ENCODE results near the gene TENT4B.

TENT4B gene

GRCh38 chr16:50198802-50199403 lies 45.8 kb downstream of the TENT4B start:
- no peaks in the 10 kb centered on the region for H3K9me3 Mint-ChIP-seq
- peaks cover 87% of the 10 kb centered on the region for H3K4me1 Mint-ChIP-seq (ENCODE audit: low read depth)
- H3K27ac Mint-ChIP-seq, result no peak overlapping the region
- H3K4me3 Mint-ChIP-seq, result no peak overlapping the region
- peaks cover 4% of the 10 kb centered on the region for H3K36me3 Mint-ChIP-seq (ENCODE audit: low read depth)
- no peaks in the 10 kb centered on the region for H3K27me3 Mint-ChIP-seq

- H3K27ac Mint-ChIP-seq, result no peak overlapping the region
- H3K36me3 Mint-ChIP-seq (ENCODE audit: low read depth), result no peaks in the 10 kb centered on the region
- H3K4me1 Mint-ChIP-seq (ENCODE audit: low read depth), result peaks cover 63% of the 10 kb centered on the region
- H3K27me3 Mint-ChIP-seq, result no peaks in the 10 kb centered on the region
- no peak overlapping the region for H3K4me3 Mint-ChIP-seq
- no peaks in the 10 kb centered on the region for H3K9me3 Mint-ChIP-seq
These were observed 48.7 kb downstream of the TENT4B start for GRCh38 chr16:50201787-50202186.

- Mint-ChIP-seq H3K27me3 (no peaks in the 10 kb centered on the region), H3K27ac (no peak overlapping the region), H3K4me1 (ENCODE audit: low read depth) (peaks cover 53% of the 10 kb centered on the region), H3K36me3 (ENCODE audit: low read depth) (no peaks in the 10 kb centered on the region), H3K4me3 (no peak overlapping the region), H3K9me3 (no peaks in the 10 kb centered on the region)
These were observed 50.0 kb downstream of the TENT4B start for GRCh38 chr16:50202926-50203624.

GRCh38 chr16:50203681-50204080 lies 50.6 kb downstream of the TENT4B start:
- Mint-ChIP-seq H3K27me3 (no peaks in the 10 kb centered on the region), H3K4me1 (ENCODE audit: low read depth) (peaks cover 51% of the 10 kb centered on the region), H3K36me3 (ENCODE audit: low read depth) (no peaks in the 10 kb centered on the region), H3K4me3 (no peak overlapping the region), H3K27ac (peak overlapping the region; percentile 24), H3K9me3 (no peaks in the 10 kb centered on the region)

- Mint-ChIP-seq H3K36me3 (ENCODE audit: low read depth) (no peaks in the 10 kb centered on the region), H3K4me3 (no peak overlapping the region), H3K9me3 (no peaks in the 10 kb centered on the region), H3K27ac (no peak overlapping the region), H3K4me1 (ENCODE audit: low read depth) (peaks cover 50% of the 10 kb centered on the region), H3K27me3 (no peaks in the 10 kb centered on the region)
These were observed 51.5 kb downstream of the TENT4B start for GRCh38 chr16:50204453-50205108.

- H3K36me3 Mint-ChIP-seq (ENCODE audit: low read depth), result peaks cover 9% of the 10 kb centered on the region
- H3K4me1 Mint-ChIP-seq (ENCODE audit: low read depth), result peaks cover 38% of the 10 kb centered on the region
- H3K4me3 Mint-ChIP-seq, result no peak overlapping the region
- no peaks in the 10 kb centered on the region for H3K9me3 Mint-ChIP-seq
- H3K27ac Mint-ChIP-seq, result no peak overlapping the region
- no peaks in the 10 kb centered on the region for H3K27me3 Mint-ChIP-seq
These were observed 54.5 kb downstream of the TENT4B start for GRCh38 chr16:50207652-50208051.

- peaks cover 29% of the 10 kb centered on the region for H3K4me1 Mint-ChIP-seq (ENCODE audit: low read depth)
- peaks cover 13% of the 10 kb centered on the region for H3K36me3 Mint-ChIP-seq (ENCODE audit: low read depth)
- H3K9me3 Mint-ChIP-seq, result no peaks in the 10 kb centered on the region
- H3K27me3 Mint-ChIP-seq, result no peaks in the 10 kb centered on the region
- no peak overlapping the region for H3K4me3 Mint-ChIP-seq
- no peak overlapping the region for H3K27ac Mint-ChIP-seq
These were observed 55.4 kb downstream of the TENT4B start for GRCh38 chr16:50208460-50208931.

GRCh38 chr16:50209546-50210265 lies 56.6 kb downstream of the TENT4B start:
- no peak overlapping the region for H3K4me3 Mint-ChIP-seq
- H3K27me3 Mint-ChIP-seq, result no peaks in the 10 kb centered on the region
- H3K4me1 Mint-ChIP-seq (ENCODE audit: low read depth), result peaks cover 23% of the 10 kb centered on the region
- H3K36me3 Mint-ChIP-seq (ENCODE audit: low read depth), result peaks cover 18% of the 10 kb centered on the region
- peak overlapping the region; percentile 42 for H3K27ac Mint-ChIP-seq
- H3K9me3 Mint-ChIP-seq, result no peaks in the 10 kb centered on the region

GRCh38 chr16:50210266-50211038 lies 57.3 kb downstream of the TENT4B start:
- H3K9me3 Mint-ChIP-seq, result no peaks in the 10 kb centered on the region
- H3K36me3 Mint-ChIP-seq (ENCODE audit: low read depth), result peaks cover 23% of the 10 kb centered on the region
- no peak overlapping the region for H3K4me3 Mint-ChIP-seq
- peak overlapping the region; percentile 42 for H3K27ac Mint-ChIP-seq
- no peaks in the 10 kb centered on the region for H3K27me3 Mint-ChIP-seq
- H3K4me1 Mint-ChIP-seq (ENCODE audit: low read depth), result peaks cover 23% of the 10 kb centered on the region

- Mint-ChIP-seq H3K27me3 (no peaks in the 10 kb centered on the region), H3K27ac (no peak overlapping the region), H3K4me1 (ENCODE audit: low read depth) (peaks cover 21% of the 10 kb centered on the region), H3K4me3 (no peak overlapping the region), H3K9me3 (no peaks in the 10 kb centered on the region), H3K36me3 (ENCODE audit: low read depth) (peaks cover 40% of the 10 kb centered on the region)
These were observed 60.9 kb downstream of the TENT4B start for GRCh38 chr16:50213939-50214519.

- peaks cover 5% of the 10 kb centered on the region for H3K4me1 Mint-ChIP-seq (ENCODE audit: low read depth)
- peaks cover 40% of the 10 kb centered on the region for H3K36me3 Mint-ChIP-seq (ENCODE audit: low read depth)
- no peaks in the 10 kb centered on the region for H3K27me3 Mint-ChIP-seq
- H3K27ac Mint-ChIP-seq, result no peak overlapping the region
- H3K9me3 Mint-ChIP-seq, result no peaks in the 10 kb centered on the region
- no peak overlapping the region for H3K4me3 Mint-ChIP-seq
These were observed 62.6 kb downstream of the TENT4B start for GRCh38 chr16:50215680-50216079.

GRCh38 chr16:50216231-50216630 lies 63.1 kb downstream of the TENT4B start:
- Mint-ChIP-seq H3K27ac (no peak overlapping the region), H3K36me3 (ENCODE audit: low read depth) (peaks cover 38% of the 10 kb centered on the region), H3K4me3 (no peak overlapping the region), H3K9me3 (no peaks in the 10 kb centered on the region), H3K4me1 (ENCODE audit: low read depth) (peaks cover 3% of the 10 kb centered on the region), H3K27me3 (no peaks in the 10 kb centered on the region)

GRCh38 chr16:50219402-50219975 lies 66.4 kb downstream of the TENT4B start:
- Mint-ChIP-seq H3K36me3 (ENCODE audit: low read depth) (peaks cover 26% of the 10 kb centered on the region), H3K27me3 (no peaks in the 10 kb centered on the region), H3K4me1 (ENCODE audit: low read depth) (no peaks in the 10 kb centered on the region), H3K27ac (no peak overlapping the region), H3K4me3 (no peak overlapping the region), H3K9me3 (no peaks in the 10 kb centered on the region)

- no peaks in the 10 kb centered on the region for H3K9me3 Mint-ChIP-seq
- H3K4me1 Mint-ChIP-seq (ENCODE audit: low read depth), result peaks cover 16% of the 10 kb centered on the region
- H3K27me3 Mint-ChIP-seq, result no peaks in the 10 kb centered on the region
- H3K4me3 Mint-ChIP-seq, result no peak overlapping the region
- H3K27ac Mint-ChIP-seq, result no peak overlapping the region
- peaks cover 34% of the 10 kb centered on the region for H3K36me3 Mint-ChIP-seq (ENCODE audit: low read depth)
These were observed 71.2 kb downstream of the TENT4B start for GRCh38 chr16:50224286-50224685.

All from stimulated activated naive CD8-positive, alpha-beta T cell treated with anti-CD3 and anti-CD28 coated beads, Interleukin-15, Interleukin-2, amounts not matched to agents 100 ng/mL and 50 ng/mL, for 24 hours (primary cell).